Keratinocyte (primary cell): ENCODE data around the gene CASTOR1. TPM values are rescaled to one million over a fixed set of nuclear protein-coding genes. Genes with fewer than 3 reads are reported as not detected.

Experiments used
- DNase-seq: peaks from one replicate; pipeline ENCODE4 v3.0.0-alpha.2; 2011; ENCODE audit warnings: low read depth, missing footprints, low spot score
- FAIRE-seq: peaks from 2 replicates; lab custom pipeline; 2011; peaks lifted over from hg19 to GRCh38; lab: Jason Lieb, UNC
- H2AFZ ChIP-seq: 2 replicates; pipeline ENCODE4 v1.6.0; 2012; ENCODE audit warnings: low read length, control low read depth, inconsistent platforms; ENCODE audit not compliant: control insufficient read depth
- H3K27ac ChIP-seq: 2 replicates; pipeline ENCODE4 v1.5.1; 2011; ENCODE audit warnings: low read length; ENCODE audit not compliant: control insufficient read depth, insufficient read depth
- H3K27me3 ChIP-seq: 3 replicates; pipeline ENCODE4 v1.6.0; 2011; ENCODE audit warnings: low read length; ENCODE audit not compliant: control insufficient read depth, insufficient read depth; ENCODE audit errors: extremely low read depth
- H3K36me3 ChIP-seq, 2 experiments: 2 replicates in 1 of 2; 3 replicates in 1 of 2; pipeline ENCODE4 v1.5.1; 2011; ENCODE audit warnings: low read length in 2 of 2, mild to moderate bottlenecking in 1 of 2; ENCODE audit not compliant: control insufficient read depth in 2 of 2, insufficient read depth in 2 of 2; ENCODE audit errors: extremely low read depth in 1 of 2
- H3K4me1 ChIP-seq: 3 replicates; pipeline ENCODE4 v1.5.1; 2011; ENCODE audit warnings: low read length; ENCODE audit not compliant: control insufficient read depth, insufficient read depth; ENCODE audit errors: extremely low read depth
- H3K4me2 ChIP-seq: 3 replicates; pipeline ENCODE4 v1.6.0; 2011; ENCODE audit warnings: low read depth, low read length; ENCODE audit not compliant: control insufficient read depth, insufficient read depth; ENCODE audit errors: extremely low read depth
- H3K4me3 ChIP-seq, 3 experiments: fragments of 200-600 bp in 1 of 3; sonication (generic) in 1 of 3; 2 replicates in 2 of 3; 3 replicates in 1 of 3; pipeline ENCODE4 v1.5.1; 2011 to 2016; ENCODE audit warnings: low read length in 3 of 3, mild to moderate bottlenecking in 3 of 3, control low read depth in 2 of 3, inconsistent platforms in 1 of 3, low read depth in 1 of 3, mixed read lengths in 1 of 3, mixed run types in 1 of 3, moderate library complexity in 1 of 3; ENCODE audit not compliant: control insufficient read depth in 2 of 3, insufficient read depth in 2 of 3; ENCODE audit errors: extremely low read depth in 1 of 3
- H3K79me2 ChIP-seq: 2 replicates; pipeline ENCODE4 v1.6.0; 2012; ENCODE audit warnings: low read length; ENCODE audit not compliant: control insufficient read depth, insufficient read depth
- H3K9ac ChIP-seq: 3 replicates; pipeline ENCODE4 v1.6.0; 2011; ENCODE audit warnings: low read length; ENCODE audit not compliant: control insufficient read depth, insufficient read depth; ENCODE audit errors: extremely low read depth
- H3K9me1 ChIP-seq: 3 replicates; pipeline ENCODE4 v1.6.0; 2011; ENCODE audit warnings: low read length; ENCODE audit not compliant: control insufficient read depth, insufficient read depth; ENCODE audit errors: extremely low read depth
- H3K9me3 ChIP-seq: 2 replicates; pipeline ENCODE4 v1.5.1; 2012; ENCODE audit warnings: low read depth, low read length; ENCODE audit not compliant: control insufficient read depth
- H4K20me1 ChIP-seq: 3 replicates; pipeline ENCODE4 v1.6.0; 2011; ENCODE audit warnings: low read length; ENCODE audit not compliant: control insufficient read depth, insufficient read depth; ENCODE audit errors: extremely low read depth
- CTCF ChIP-seq, 3 experiments: IDR thresholded peaks in 1 of 3; conservative IDR thresholded peaks in 1 of 3; optimal IDR thresholded peaks in 1 of 3; 2 replicates in 2 of 3; 3 replicates in 1 of 3; pipeline versions ENCODE3 to v1.5.1; 2011; ENCODE audit warnings: low read length in 3 of 3, mild to moderate bottlenecking in 3 of 3, moderate library complexity in 2 of 3, control low read depth in 1 of 3, inconsistent platforms in 1 of 3; ENCODE audit not compliant: insufficient read depth in 2 of 3; ENCODE audit errors: extremely low read depth in 1 of 3
- EZH2 ChIP-seq: IDR thresholded peaks from one replicate; pipeline ENCODE4 v1.6.1; 2012; ENCODE audit warnings: inconsistent platforms, mild to moderate bottlenecking, low read length, moderate library complexity
- dilution Hi-C: fragments of 300-500 bp; cut with MboI; formaldehyde crosslinking; loops from one replicate; pipeline ENCODE4 v1.7.0; 2020; ENCODE audit warnings: low sequenced_read_pairs; ENCODE audit not compliant: extremely low pct_ligation_motif_present
- polyA plus RNA-seq, 5 experiments: library from polyadenylated mRNA; depleted of rRNA in 3 of 5; stranded (reverse) in 3 of 5; stranded (forward) in 1 of 5; unstranded in 1 of 5; fragments of >200 nt; gene quantifications; 1 replicate in 1 of 5; 2 replicates in 3 of 5; 3 replicates in 1 of 5; pipeline versions ENCODE4 v1.2.1 to v1.2.3, GENCODE V29; 2011 to 2012; ENCODE audit warnings: missing spikeins in 2 of 5, low read depth in 1 of 5, low replicate concordance in 1 of 5

The CASTOR1 gene
- polyA plus RNA-seq, 1 donor (not counting 4 experiments of a cell fraction or from before 2014, with no cell fraction given): 9.1 TPM

DNA sequence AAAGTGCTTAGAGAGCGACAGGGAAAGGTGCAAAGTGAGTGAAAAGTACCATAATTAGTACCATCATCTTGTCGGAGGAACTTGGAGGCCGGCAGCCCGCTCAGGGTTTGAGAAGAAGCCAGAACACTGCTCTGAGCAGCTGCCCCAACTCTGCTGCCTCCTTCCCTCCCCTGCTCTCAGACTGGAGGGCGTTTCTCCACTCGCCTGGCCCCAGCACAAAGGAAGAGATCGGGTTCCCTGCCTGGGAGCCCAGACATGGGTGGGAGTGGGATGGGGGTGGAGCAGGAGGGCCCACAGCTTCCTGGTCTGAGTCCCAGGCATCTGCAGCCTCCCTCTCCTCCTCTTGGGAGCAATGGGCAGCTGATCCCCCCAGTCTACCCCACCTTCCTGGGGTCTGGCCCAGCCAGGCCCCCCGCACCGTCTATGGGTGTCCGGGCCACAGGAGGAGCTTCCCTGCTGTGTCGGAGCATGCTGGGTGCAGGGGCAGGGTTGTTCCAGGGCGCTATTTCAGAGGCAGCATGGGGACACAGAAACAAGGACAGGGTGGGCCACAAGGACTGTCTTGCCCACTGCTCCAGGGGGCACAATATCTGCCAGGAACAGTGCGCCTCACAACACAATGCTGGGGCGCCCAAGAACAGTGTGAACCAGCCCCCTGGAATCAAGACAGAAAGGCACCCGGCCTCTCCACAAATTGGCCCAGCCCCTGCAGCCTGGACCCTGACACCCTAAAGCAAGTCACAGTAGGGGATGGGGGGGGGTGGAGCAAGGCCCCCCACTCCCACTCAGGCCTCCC lies 47.5 kb downstream of the CASTOR1 start:
- Histone ChIP-seq H3K9me3 (no peaks in the 10 kb centered on the region), H2AFZ (no peak overlapping the region), H3K4me3 (no peak overlapping the region), H3K4me2 (no peak overlapping the region), H3K27ac (no peak overlapping the region), H3K36me3 (peaks cover 0 to 2% of the 10 kb centered on the region in 2 experiments), H3K9ac (no peak overlapping the region), H3K79me2 (no peaks in the 10 kb centered on the region), H3K4me1 (peaks cover 7% of the 10 kb centered on the region), H3K27me3 (no peaks in the 10 kb centered on the region), H3K9me1 (no peaks in the 10 kb centered on the region), H4K20me1 (no peaks in the 10 kb centered on the region)
- dilution Hi-C loops: no loop called here
- no peak for TF ChIP-seq CTCF (optimal IDR thresholded peaks at IDR 0.05 in 1 of 3, IDR thresholded peaks at IDR 0.05 in 1 of 3, conservative IDR thresholded peaks at IDR 0.05 in 1 of 3; ENCODE audit: extremely low read depth in 1 of 3, insufficient read depth in 2 of 3, low read length in 3 of 3)
- DNase-seq (no peak), FAIRE-seq (no peak)

DNA sequence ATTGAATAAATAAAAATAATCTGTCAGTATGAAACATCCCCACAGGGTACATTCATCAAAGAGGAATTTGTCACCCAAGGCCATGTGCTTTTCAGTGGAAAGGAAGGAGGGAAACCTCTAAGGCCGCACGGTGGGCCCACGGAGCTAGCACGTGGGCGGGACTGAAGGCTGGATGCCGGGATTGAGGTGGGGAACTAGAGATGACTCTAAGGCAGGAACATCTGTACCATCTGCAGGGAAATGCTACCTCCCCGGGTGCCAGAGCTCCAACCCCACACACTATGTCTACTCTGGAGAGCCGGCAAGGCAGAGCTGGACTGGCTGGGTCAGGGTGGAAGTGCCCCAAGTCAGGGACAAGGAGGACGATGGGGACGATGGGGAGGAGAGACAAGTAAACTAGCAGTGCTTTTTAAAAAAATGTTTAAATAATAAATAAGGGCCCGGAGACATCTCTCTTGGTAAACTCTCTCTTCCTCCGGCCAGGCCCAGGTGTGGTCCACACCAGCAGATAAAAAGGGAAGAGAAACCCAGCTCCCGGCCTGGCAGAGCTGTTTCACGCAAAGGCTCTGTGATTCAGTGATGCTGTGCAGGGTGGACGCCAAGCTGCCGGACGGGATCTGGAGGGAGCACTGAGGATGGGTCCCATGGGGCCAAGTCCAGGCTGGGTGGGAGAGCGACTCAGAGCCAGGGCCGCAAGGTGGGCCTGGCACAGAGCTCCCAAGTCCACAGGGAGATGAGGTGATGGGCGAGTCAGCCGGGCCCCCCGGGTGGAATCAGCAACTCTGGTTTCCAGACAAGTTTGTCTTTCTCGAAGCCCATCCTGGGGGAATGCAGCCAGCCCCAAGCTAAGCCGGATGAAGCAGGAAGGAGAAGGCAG lies 48.5 kb downstream of the CASTOR1 start:
- Histone ChIP-seq H4K20me1 (no peaks in the 10 kb centered on the region), H3K27ac (no peak overlapping the region), H3K27me3 (no peaks in the 10 kb centered on the region), H2AFZ (no peak overlapping the region), H3K9ac (no peak overlapping the region), H3K4me1 (peaks cover 5% of the 10 kb centered on the region), H3K36me3 (peaks cover 0 to 2% of the 10 kb centered on the region in 2 experiments), H3K4me2 (no peak overlapping the region), H3K79me2 (no peaks in the 10 kb centered on the region), H3K9me3 (no peaks in the 10 kb centered on the region), H3K4me3 (no peak overlapping the region), H3K9me1 (no peaks in the 10 kb centered on the region)
- DNase-seq (no peak), FAIRE-seq (no peak)
- TF ChIP-seq EZH2: no peak
- no peak for TF ChIP-seq CTCF (optimal IDR thresholded peaks at IDR 0.05 in 1 of 3, IDR thresholded peaks at IDR 0.05 in 1 of 3, conservative IDR thresholded peaks at IDR 0.05 in 1 of 3; ENCODE audit: extremely low read depth in 1 of 3, insufficient read depth in 2 of 3, low read length in 3 of 3)
- dilution Hi-C loops: no loop called here
